Bronchial epithelial cell (primary cell): ENCODE measurements around the gene RGS6. TPM values are rescaled to one million over a fixed set of nuclear protein-coding genes. Genes with fewer than 3 reads are reported as not detected.

Experiments
- DNase-seq: peaks from one replicate; pipeline ENCODE4 v3.0.0-alpha.2; 2010; ENCODE audit warnings: low read depth
- FAIRE-seq: peaks from 2 replicates; lab custom pipeline; 2011; peaks lifted over from hg19 to GRCh38; lab: Jason Lieb, UNC
- H3K27me3 ChIP-seq: 2 replicates; pipeline ENCODE4 v1.5.1; 2011; ENCODE audit warnings: low read length; ENCODE audit not compliant: control insufficient read depth, insufficient read depth
- H3K36me3 ChIP-seq: 2 replicates; pipeline ENCODE4 v1.5.1; 2011; ENCODE audit warnings: low read length; ENCODE audit not compliant: control insufficient read depth, insufficient read depth
- H3K4me3 ChIP-seq: 2 replicates; pipeline ENCODE4 v1.5.1; 2011; ENCODE audit warnings: mild to moderate bottlenecking, low read depth, low read length, control low read depth
- total RNA-seq: library from RNA; depleted of rRNA; stranded (reverse); fragments of >200 nt; gene quantifications from 2 replicates; pipeline ENCODE4 v1.2.1, GENCODE V29; 2014
- TF ChIP-seq, protein P1 (sequence below): IDR thresholded peaks from 2 replicates; pipeline ENCODE4 v1.5.1; 2011; ENCODE audit warnings: mild to moderate bottlenecking, moderate library complexity, low read length, control low read depth, inconsistent platforms; ENCODE audit not compliant: insufficient read depth, severe bottlenecking

Gene RGS6
- total RNA-seq, 1 donor from 2014 or later, result not detected

DNA sequence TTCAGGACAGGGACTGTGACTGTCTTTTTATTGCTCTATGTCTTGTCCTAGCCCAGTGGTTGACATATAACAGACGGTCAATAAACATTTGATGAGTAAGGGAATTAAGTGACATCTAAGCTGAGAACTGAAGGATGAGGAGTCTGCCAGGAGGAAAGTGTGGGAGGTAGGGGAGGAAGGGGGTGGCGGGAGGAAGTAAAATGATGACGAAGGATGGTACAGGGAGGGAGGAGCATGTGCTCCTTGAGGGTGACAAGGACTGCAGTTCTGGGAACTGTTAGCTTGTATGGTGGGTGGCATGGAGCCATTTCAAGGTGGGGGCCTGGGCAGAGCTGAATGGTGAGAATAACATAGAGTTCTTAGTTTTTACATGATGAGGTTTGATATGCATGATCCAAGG is 64.4 kb downstream of the RGS6 start:
- H3K27me3 ChIP-seq, result no peaks in the 10 kb centered on the region
- DNase-seq (no peak), FAIRE-seq (no peak)
- TF ChIP-seq, protein P1, sequence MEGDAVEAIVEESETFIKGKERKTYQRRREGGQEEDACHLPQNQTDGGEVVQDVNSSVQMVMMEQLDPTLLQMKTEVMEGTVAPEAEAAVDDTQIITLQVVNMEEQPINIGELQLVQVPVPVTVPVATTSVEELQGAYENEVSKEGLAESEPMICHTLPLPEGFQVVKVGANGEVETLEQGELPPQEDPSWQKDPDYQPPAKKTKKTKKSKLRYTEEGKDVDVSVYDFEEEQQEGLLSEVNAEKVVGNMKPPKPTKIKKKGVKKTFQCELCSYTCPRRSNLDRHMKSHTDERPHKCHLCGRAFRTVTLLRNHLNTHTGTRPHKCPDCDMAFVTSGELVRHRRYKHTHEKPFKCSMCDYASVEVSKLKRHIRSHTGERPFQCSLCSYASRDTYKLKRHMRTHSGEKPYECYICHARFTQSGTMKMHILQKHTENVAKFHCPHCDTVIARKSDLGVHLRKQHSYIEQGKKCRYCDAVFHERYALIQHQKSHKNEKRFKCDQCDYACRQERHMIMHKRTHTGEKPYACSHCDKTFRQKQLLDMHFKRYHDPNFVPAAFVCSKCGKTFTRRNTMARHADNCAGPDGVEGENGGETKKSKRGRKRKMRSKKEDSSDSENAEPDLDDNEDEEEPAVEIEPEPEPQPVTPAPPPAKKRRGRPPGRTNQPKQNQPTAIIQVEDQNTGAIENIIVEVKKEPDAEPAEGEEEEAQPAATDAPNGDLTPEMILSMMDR, result no peak
- no peak overlapping the region for H3K4me3 ChIP-seq
- H3K36me3 ChIP-seq, result no peaks in the 10 kb centered on the region

DNA sequence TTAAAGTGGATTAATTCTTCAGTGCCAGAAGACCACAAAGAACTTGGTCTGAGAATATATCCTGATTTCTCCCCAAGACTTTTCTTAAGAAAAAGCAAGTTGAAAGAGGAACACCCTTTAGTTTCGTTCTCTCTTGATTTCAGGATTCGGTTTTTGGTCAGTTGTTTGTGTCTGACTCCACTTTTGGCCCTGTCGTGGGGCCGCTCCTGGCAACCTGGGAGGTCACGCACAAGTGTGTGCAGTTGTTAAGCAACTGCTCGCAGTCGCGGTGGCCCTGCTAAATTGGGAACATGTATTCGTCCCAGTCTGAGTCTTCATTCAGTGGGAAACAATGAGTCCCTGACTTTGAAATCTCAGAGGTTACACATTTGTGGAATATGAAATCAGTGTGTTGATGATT is 68.7 kb downstream of the RGS6 start:
- DNase-seq (no peak), FAIRE-seq (no peak)
- TF ChIP-seq, protein P1, result no peak
- Histone ChIP-seq H3K4me3 (no peak overlapping the region), H3K27me3 (no peaks in the 10 kb centered on the region), H3K36me3 (no peaks in the 10 kb centered on the region)

DNA sequence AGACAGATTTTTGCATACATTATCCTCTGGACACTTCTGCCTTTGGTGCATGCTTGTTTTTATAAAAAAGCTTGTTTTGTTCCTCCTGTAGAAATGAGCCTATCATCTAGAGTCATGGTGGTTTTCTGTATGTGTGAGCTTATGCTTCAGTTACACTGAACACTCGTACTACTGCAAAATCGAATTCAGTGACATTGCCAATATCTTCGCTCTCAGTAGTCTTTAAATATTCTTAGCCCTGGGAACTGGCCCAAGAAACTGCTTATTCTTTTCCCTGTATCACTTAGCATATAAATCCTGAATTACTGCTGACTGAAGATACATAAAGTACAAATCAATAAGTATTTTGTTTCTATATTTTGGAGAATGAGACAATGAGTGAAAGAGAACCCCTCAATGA is 70.5 kb downstream of the RGS6 start:
- FAIRE-seq, result no peak
- DNase-seq, result no peak
- Histone ChIP-seq H3K36me3 (no peaks in the 10 kb centered on the region), H3K4me3 (no peak overlapping the region), H3K27me3 (no peaks in the 10 kb centered on the region)
- TF ChIP-seq, protein P1, result no peak

DNA sequence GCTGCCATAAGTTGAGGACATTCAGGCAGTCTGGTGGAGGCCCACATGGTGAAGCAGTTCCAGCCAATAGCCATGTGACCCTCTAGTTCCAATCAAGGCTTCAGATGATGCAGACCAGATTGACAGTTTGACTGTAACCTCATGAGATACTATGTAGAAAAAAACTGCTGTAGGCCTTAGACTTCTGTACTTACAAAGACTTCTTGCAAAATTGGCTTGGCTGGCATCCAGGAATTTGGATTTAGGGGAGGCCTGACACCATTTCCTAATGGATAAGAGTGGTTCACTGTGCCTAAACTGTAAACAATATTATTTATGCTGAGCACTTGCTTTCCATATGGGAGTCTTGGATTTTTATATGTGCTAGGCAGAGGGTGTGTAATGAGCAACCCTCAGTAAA is 76.4 kb downstream of the RGS6 start:
- no peaks in the 10 kb centered on the region for H3K36me3 ChIP-seq
- no peak overlapping the region for H3K4me3 ChIP-seq
- H3K27me3 ChIP-seq, result no peaks in the 10 kb centered on the region
- no peak for DNase-seq
- no peak for FAIRE-seq
- TF ChIP-seq, protein P1, result no peak

DNA sequence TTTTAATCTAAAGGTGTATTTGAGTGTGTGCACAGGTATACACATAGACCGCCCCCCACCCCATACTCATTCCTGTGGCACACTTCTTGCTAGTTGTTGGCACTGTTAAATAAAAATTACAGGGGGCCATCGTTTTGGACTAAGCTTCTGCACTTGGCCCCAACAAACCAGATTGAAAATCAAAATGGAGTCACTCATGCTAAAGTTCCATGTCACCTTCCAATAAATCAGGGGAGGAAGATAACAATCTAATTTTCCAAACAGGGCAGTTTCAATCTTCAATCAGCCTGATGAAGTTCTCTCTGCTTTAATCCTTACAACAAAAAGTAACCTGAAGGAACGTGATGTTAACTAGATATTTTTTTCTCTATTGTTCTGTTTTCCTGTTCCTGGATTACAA is 78.2 kb downstream of the RGS6 start:
- no peak for DNase-seq
- no peaks in the 10 kb centered on the region for H3K27me3 ChIP-seq
- no peak for FAIRE-seq
- TF ChIP-seq, protein P1, result no peak
- no peaks in the 10 kb centered on the region for H3K36me3 ChIP-seq
- H3K4me3 ChIP-seq, result no peak overlapping the region

DNA sequence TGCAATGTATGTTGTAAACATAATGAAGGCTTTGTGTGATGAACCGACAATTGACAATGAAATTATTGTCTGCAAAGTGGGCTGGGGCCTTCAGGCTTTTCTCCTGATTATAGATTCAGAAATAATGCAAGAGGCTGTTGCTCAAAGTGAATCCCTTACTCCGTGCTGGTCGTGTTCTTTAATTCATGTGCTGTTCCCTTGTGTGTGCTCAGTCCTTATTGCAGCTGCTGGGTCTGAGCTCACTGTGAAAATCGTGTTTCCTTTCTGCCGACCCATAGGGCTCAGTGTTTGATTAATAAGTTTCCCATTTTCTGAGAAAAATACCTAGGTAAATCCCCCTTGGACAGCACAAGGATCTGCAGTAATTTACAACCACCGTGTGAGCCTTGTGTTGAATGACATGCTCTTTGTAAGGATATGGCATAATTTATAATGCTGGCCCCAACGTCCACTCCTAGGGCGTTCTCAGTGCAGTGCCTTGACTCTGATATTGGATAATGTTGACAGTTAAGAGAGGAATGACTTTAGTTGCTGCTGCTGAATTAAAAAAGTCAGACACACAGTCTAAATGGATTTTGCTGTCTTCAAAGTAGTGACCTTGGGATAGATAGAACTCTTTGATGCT is 81.6 kb downstream of the RGS6 start:
- DNase-seq (no peak), FAIRE-seq (no peak)
- Histone ChIP-seq H3K4me3 (no peak overlapping the region), H3K36me3 (no peaks in the 10 kb centered on the region), H3K27me3 (no peaks in the 10 kb centered on the region)
- TF ChIP-seq, protein P1, result no peak
